H9 (cell line): ENCODE measurements around the gene TAF3. TPM values are rescaled to one million over a fixed set of nuclear protein-coding genes. Genes with fewer than 3 reads are reported as not detected.

ENCODE experiments used
- DNase-seq: peaks from one replicate; pipeline ENCODE4 v3.0.0-alpha.2; 2017
- H2AFZ ChIP-seq: one replicate; pipeline ENCODE4 v1.6.1; 2013; ENCODE audit warnings: mild to moderate bottlenecking, low read length, control low read depth, moderate library complexity
- H2AK5ac ChIP-seq: 2 replicates; pipeline ENCODE4 v1.6.1; 2013; ENCODE audit warnings: low read length, control low read depth, mixed read lengths; ENCODE audit not compliant: insufficient read length
- H2BK120ac ChIP-seq: one replicate; pipeline ENCODE4 v1.6.1; 2013; ENCODE audit warnings: low read depth, mild to moderate bottlenecking, low read length, control low read depth, inconsistent platforms; ENCODE audit not compliant: poor library complexity, severe bottlenecking
- H2BK12ac ChIP-seq: 2 replicates; pipeline ENCODE4 v1.6.1; 2013; ENCODE audit warnings: low read length, control low read depth, mixed read lengths, low read depth; ENCODE audit not compliant: insufficient read length
- H2BK15ac ChIP-seq: 2 replicates; pipeline ENCODE4 v1.6.1; 2013; ENCODE audit warnings: low read depth, low read length, control low read depth
- H2BK20ac ChIP-seq: one replicate; pipeline ENCODE4 v1.6.1; 2013; ENCODE audit warnings: low read depth, mild to moderate bottlenecking, low read length, control low read depth, inconsistent platforms; ENCODE audit not compliant: poor library complexity, severe bottlenecking
- H2BK5ac ChIP-seq: 2 replicates; pipeline ENCODE4 v1.6.1; 2013; ENCODE audit warnings: low read length, control low read depth, mixed read lengths; ENCODE audit not compliant: insufficient read length
- H3K14ac ChIP-seq: 2 replicates; pipeline ENCODE4 v1.6.1; 2013; ENCODE audit warnings: low read length, control low read depth; ENCODE audit not compliant: insufficient read depth
- H3K18ac ChIP-seq: 2 replicates; pipeline ENCODE4 v1.6.1; 2013; ENCODE audit warnings: low read depth, mild to moderate bottlenecking, mixed read lengths, low read length, control low read depth; ENCODE audit not compliant: insufficient read length
- H3K23ac ChIP-seq: 2 replicates; pipeline ENCODE4 v1.6.1; 2013; ENCODE audit warnings: low read length, control low read depth, mixed read lengths, low read depth; ENCODE audit not compliant: insufficient read length
- H3K23me2 ChIP-seq: 2 replicates; pipeline ENCODE4 v1.6.1; 2013; ENCODE audit warnings: low read depth, mild to moderate bottlenecking, mixed read lengths, low read length, control low read depth; ENCODE audit not compliant: insufficient read length, poor library complexity, severe bottlenecking
- H3K27ac ChIP-seq: 2 replicates; pipeline ENCODE4 v1.5.1; 2013; ENCODE audit warnings: low read length, control low read depth, mixed read lengths, low read depth; ENCODE audit not compliant: insufficient read length
- H3K27me3 ChIP-seq: 2 replicates; pipeline ENCODE4 v1.6.1; 2013; ENCODE audit warnings: low read length, control low read depth, inconsistent platforms; ENCODE audit not compliant: insufficient read depth
- H3K4ac ChIP-seq: 2 replicates; pipeline ENCODE4 v1.6.1; 2013; ENCODE audit warnings: low read depth, mild to moderate bottlenecking, control low read depth, inconsistent platforms, low read length, moderate library complexity
- H3K4me1 ChIP-seq: 2 replicates; pipeline ENCODE4 v1.6.1; 2013; ENCODE audit warnings: low read length, control low read depth, inconsistent platforms; ENCODE audit not compliant: insufficient read depth
- H3K4me2 ChIP-seq: 2 replicates; pipeline ENCODE4 v1.6.1; 2013; ENCODE audit warnings: low read length, control low read depth, mixed read lengths; ENCODE audit not compliant: insufficient read length, insufficient read depth
- H3K56ac ChIP-seq: 2 replicates; pipeline ENCODE4 v1.6.1; 2013; ENCODE audit warnings: low read depth, mild to moderate bottlenecking, mixed read lengths, low read length, control low read depth; ENCODE audit not compliant: insufficient read length
- H3K79me1 ChIP-seq: 2 replicates; pipeline ENCODE4 v1.6.1; 2013; ENCODE audit warnings: low read depth, mild to moderate bottlenecking, moderate library complexity, low read length, control low read depth, inconsistent platforms; ENCODE audit not compliant: insufficient read depth, poor library complexity, severe bottlenecking
- H3K79me2 ChIP-seq: 2 replicates; pipeline ENCODE4 v1.6.1; 2013; ENCODE audit warnings: low read length, control low read depth, inconsistent platforms; ENCODE audit not compliant: insufficient read depth
- H3K9ac ChIP-seq: 2 replicates; pipeline ENCODE4 v1.6.1; 2013; ENCODE audit warnings: low read length, control low read depth, mixed read lengths; ENCODE audit not compliant: insufficient read length; ENCODE audit errors: extremely low read depth
- H3K9me3 ChIP-seq: one replicate; pipeline ENCODE4 v1.6.1; 2013; ENCODE audit warnings: low read depth, low read length, inconsistent platforms; ENCODE audit not compliant: control insufficient read depth
- H3T11ph ChIP-seq: one replicate; pipeline ENCODE4 v1.6.1; 2013; ENCODE audit warnings: mild to moderate bottlenecking, low read length, control low read depth, inconsistent platforms
- H4K20me1 ChIP-seq: one replicate; pipeline ENCODE4 v1.6.1; 2013; ENCODE audit not compliant: control insufficient read depth, insufficient read length, insufficient read depth
- H4K5ac ChIP-seq: 2 replicates; pipeline ENCODE4 v1.6.1; 2013; ENCODE audit warnings: low read depth, mild to moderate bottlenecking, mixed read lengths, low read length, control low read depth; ENCODE audit not compliant: insufficient read length
- H4K8ac ChIP-seq: replicated peaks from 2 replicates; pipeline ENCODE4 v1.6.1; 2013; ENCODE audit warnings: low read length, control low read depth, mixed read lengths, low read depth; ENCODE audit not compliant: insufficient read length
- H4K91ac ChIP-seq: 2 replicates; pipeline ENCODE4 v1.6.1; 2013; ENCODE audit warnings: low read depth, mild to moderate bottlenecking, moderate library complexity, mixed read lengths, low read length, control low read depth; ENCODE audit not compliant: insufficient read length
- H3K27ac Mint-ChIP-seq, 3 experiments: 2 replicates in 2 of 3; 3 replicates in 1 of 3; pipeline ENCODE4 v1.8.0; 2020 to 2021; ENCODE audit warnings: mixed read lengths in 3 of 3, mild to moderate bottlenecking in 1 of 3, moderate library complexity in 1 of 3
- H3K27me3 Mint-ChIP-seq: 2 replicates; pipeline ENCODE4 v1.8.0; 2021; ENCODE audit warnings: low read depth, mild to moderate bottlenecking, moderate library complexity, mixed read lengths
- H3K36me3 Mint-ChIP-seq, 3 experiments: 2 replicates in 2 of 3; 3 replicates in 1 of 3; pipeline ENCODE4 v1.8.0; 2020 to 2021; ENCODE audit warnings: low read depth in 3 of 3, mixed read lengths in 3 of 3; ENCODE audit not compliant: insufficient read depth in 1 of 3
- H3K4me1 Mint-ChIP-seq, 2 experiments: 2 replicates each; pipeline ENCODE4 v1.8.0; 2020; ENCODE audit warnings: mixed read lengths in 2 of 2
- H3K4me3 Mint-ChIP-seq, 2 experiments: 2 replicates in 1 of 2; 3 replicates in 1 of 2; pipeline ENCODE4 v1.8.0; 2020 to 2021; ENCODE audit warnings: mild to moderate bottlenecking in 2 of 2, mixed read lengths in 2 of 2, moderate library complexity in 1 of 2
- H3K9me3 Mint-ChIP-seq, 2 experiments: 2 replicates in 1 of 2; 3 replicates in 1 of 2; pipeline ENCODE4 v1.8.0; 2020; ENCODE audit warnings: mild to moderate bottlenecking in 2 of 2, mixed read lengths in 2 of 2, moderate library complexity in 1 of 2
- WGBS: extraction: QIAGEN DNeasy Blood & Tissue Kit; methylation state at CpG from one replicate; pipeline ENCODE4 v1.1.7; 2013; ENCODE audit warnings: missing lambda C conversion rate, low lambda C conversion rate, mixed read lengths; ENCODE audit not compliant: insufficient read length; ENCODE audit errors: extremely low coverage; 5-methylcytosine and 5-hydroxymethylcytosine counted together
- total RNA-seq: library from RNA; stranded (reverse); gene quantifications from 2 replicates; pipeline ENCODE4 v1.2.1, GENCODE V29; 2021
- TF ChIP-seq, protein P1 (sequence below): fragments of 200-600 bp; sonication (generic); conservative IDR thresholded peaks from 3 replicates; pipeline ENCODE4 v1.8.0; 2021; ENCODE audit warnings: antibody characterized with exemption, mild to moderate bottlenecking

The TAF3 gene
- total RNA-seq, 1 experiment from 2014 or later, result 10.2 TPM

DNA sequence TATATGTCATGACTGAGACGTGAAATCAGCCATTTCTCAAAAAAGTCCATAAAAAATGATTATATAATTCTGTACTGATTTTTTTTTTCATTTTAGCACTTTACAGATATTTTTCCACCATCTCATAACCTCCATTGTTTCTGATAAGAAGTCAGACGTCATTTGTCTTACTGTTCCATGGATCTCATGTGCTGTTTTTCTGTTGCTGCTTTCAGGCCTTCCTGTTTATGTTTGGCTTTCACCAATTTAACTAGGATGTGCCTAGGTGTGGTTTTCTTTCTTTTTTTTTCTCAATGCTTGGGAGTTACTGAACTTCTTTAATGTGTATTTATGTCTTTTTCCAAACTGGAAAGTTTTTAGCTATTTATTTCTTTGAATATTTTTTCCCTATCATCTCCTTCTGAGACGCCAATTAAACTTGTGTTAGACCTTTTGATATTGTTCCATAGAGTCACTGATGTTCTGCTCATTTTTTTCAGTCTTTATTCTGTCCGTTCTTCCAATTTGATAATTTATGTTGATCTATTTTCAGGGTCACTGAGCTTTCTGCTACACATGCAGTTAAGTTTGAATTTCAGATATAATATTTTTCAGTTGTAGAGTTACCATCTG, 43.3 kb downstream of the TAF3 start:
- Histone ChIP-seq H2AK5ac (no peak overlapping the region), H4K5ac (no peak overlapping the region), H3K14ac (no peak overlapping the region), H3K9ac (no peak overlapping the region), H3K27ac (no peak overlapping the region), H3T11ph (no peak overlapping the region), H2BK12ac (no peak overlapping the region), H4K20me1 (no peaks in the 10 kb centered on the region), H3K27me3 (no peaks in the 10 kb centered on the region), H4K91ac (no peak overlapping the region), H3K9me3 (no peaks in the 10 kb centered on the region), H3K4me2 (no peak overlapping the region), H3K18ac (no peak overlapping the region), H3K4ac (no peak overlapping the region), H3K23me2 (no peaks in the 10 kb centered on the region), H2BK120ac (no peak overlapping the region), H3K79me1 (peaks cover 8% of the 10 kb centered on the region), H2BK5ac (no peak overlapping the region), H3K23ac (no peak overlapping the region), H2BK20ac (no peak overlapping the region), H4K8ac (no peak overlapping the region), H2AFZ (no peak overlapping the region), H2BK15ac (no peak overlapping the region), H3K79me2 (0 out of 2 replicates have a peak, but pooled peaks cover 1% of the 10 kb centered on the region), H3K56ac (no peak overlapping the region), H3K4me1 (no peaks in the 10 kb centered on the region; the same call in 1 of the 2 replicates)
- Mint-ChIP-seq H3K9me3 (peaks cover 37 to 39% of the 10 kb centered on the region in 2 experiments), H3K36me3 (peaks cover 33 to 36% (median 34%) of the 10 kb centered on the region in 3 experiments), H3K4me1 (no peaks in the 10 kb centered on the region), H3K27me3 (no peaks in the 10 kb centered on the region), H3K27ac (no peak overlapping the region), H3K4me3 (no peak overlapping the region)
- no peak for DNase-seq
- WGBS, result no CpG with 5 or more reads among the region's 4 CpGs
- TF ChIP-seq, protein P1, sequence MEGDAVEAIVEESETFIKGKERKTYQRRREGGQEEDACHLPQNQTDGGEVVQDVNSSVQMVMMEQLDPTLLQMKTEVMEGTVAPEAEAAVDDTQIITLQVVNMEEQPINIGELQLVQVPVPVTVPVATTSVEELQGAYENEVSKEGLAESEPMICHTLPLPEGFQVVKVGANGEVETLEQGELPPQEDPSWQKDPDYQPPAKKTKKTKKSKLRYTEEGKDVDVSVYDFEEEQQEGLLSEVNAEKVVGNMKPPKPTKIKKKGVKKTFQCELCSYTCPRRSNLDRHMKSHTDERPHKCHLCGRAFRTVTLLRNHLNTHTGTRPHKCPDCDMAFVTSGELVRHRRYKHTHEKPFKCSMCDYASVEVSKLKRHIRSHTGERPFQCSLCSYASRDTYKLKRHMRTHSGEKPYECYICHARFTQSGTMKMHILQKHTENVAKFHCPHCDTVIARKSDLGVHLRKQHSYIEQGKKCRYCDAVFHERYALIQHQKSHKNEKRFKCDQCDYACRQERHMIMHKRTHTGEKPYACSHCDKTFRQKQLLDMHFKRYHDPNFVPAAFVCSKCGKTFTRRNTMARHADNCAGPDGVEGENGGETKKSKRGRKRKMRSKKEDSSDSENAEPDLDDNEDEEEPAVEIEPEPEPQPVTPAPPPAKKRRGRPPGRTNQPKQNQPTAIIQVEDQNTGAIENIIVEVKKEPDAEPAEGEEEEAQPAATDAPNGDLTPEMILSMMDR, result no peak
